Putamen (tissue), 1 donor: ENCODE measurements around the gene CANT1.

ENCODE experiments used
- DNase-seq: peaks from one replicate; pipeline ENCODE4 v3.0.0-alpha.2; 2016; ENCODE audit warnings: low spot score

CANT1 gene

DNA sequence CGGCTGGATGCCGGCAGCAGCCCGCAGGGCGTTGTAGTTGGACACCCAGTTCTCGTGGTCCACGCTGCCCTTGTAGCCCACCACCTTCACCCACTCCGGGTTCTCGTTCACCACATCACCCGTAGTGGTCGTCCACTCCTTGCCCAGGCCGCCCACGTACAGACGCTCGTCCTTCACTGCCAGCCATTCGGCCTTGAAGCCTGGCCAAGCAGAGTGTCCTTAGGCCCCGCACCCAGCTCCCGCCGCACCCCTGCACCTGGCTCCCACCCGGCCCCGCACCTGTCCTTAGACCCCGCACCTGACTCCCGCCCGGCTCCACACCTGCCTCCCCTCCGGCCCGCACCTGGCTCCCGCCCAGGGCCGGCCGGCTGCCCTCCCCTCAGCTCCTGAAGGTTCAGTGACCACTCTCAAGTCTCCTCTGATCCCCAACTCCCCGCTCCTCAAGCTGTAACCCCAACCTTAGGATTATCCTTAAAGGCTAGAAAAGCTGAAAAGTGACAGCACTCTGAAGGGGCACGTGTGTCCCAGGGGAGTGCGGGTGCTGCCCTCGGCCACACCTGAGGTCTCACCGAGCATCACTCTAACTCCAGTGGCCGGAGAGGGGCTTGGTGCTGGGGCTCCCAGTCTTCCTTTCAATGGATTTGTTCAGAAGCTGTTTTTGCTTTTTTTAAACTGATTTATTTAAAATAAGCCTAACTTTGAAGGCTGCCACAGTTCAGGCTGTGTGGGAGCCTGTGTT is 14.4 kb downstream of the CANT1 start:
- no peak for DNase-seq

DNA sequence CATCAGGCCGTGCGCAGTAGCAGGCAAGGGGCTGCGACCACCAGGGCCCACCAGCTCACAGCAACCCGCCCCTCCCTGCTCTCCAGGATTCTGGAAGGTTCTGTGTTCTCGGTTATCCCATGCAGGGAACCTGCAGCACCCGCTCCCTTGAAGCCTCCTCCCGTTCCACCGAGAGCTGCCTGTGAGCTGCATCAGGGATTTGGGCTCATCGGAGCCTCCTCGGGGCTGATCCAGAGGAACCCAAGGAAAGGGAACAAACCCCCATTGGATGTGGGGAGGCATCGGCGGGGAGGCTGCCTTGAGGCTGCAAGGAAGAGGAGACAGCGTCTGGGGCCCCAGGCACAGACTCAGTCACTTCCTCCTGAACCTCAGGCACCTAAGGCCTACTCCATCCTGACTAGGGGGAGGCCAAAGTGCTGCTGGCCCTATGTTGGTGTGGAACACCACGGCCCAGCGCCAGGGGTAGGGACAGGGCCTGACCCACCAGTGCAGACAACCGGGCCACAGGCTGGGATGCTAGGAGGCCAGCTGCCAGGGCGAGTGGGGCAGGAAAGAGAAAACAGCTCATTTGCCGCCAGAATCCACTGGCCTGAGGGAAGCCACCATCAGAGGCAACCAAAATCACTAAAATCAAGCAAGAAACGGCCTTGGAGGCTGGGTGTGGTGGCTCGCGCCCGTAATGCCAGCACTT is 15.4 kb downstream of the CANT1 start:
- no peak for DNase-seq

DNA sequence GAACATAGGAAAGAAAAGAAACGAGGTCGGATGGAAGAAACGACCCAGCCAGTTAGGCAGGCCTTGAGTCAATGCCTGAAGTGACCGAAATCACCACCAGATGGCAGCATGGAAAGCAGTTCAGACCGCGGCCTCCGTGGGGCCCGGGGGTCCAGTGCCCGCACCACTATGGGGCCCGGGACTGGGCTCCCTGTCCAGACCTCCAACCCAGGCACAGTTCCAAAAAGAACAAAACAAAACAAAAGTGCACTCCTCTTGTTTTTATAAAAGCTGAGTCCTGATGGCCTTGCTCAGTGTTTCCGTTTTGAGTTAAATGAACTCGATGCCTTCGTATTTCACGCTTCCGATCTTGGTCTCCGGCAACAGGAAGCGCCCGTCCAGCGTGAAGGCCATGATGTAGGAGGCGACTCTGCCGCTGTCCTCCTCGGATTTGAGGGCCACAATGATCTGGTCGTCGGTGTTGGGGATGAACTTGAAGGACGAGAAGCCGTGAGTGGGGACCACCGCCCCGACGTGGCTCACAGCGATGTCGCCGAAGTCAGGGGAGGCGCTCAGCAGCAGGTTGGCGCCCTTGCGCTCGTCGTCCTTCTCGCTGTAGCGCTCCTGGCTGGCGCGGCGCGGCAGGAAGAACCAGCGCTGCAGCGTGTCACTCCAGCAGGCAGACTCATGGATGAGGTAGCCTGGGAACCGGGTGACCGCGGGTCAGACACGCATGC is 16.2 kb downstream of the CANT1 start:
- no peak for DNase-seq

DNA sequence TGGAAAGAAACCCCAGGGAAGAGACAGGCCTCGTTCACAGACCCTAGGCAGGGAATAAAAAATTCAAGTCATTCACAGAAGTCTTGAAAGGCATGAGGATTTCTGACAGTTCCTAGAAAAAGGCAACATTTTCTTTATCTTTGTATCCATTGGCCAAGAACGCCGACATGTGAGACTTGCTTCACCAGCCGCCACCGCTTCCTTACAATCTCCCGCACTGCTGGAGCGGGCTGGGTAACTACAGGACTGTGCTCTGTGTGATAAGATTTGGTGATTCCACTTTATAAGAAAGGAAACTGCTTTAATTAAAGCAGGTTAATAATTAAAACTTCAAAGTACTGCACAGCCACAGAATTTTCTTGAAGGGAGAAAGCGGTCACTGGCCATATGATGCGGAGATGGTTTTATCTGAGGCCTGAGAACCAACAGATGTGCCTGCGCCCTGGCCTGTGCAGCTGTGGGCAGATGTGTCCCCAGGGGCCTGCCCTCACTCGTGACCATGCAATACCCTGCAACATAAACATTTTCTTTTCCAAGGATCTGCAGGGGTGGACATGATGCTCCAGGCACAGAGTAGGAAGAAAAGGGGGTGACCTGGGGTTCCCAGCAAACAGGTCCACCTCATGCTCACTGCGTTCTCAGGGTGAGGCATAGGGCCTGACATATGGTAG is 16.9 kb downstream of the CANT1 start:
- no peak for DNase-seq

DNA sequence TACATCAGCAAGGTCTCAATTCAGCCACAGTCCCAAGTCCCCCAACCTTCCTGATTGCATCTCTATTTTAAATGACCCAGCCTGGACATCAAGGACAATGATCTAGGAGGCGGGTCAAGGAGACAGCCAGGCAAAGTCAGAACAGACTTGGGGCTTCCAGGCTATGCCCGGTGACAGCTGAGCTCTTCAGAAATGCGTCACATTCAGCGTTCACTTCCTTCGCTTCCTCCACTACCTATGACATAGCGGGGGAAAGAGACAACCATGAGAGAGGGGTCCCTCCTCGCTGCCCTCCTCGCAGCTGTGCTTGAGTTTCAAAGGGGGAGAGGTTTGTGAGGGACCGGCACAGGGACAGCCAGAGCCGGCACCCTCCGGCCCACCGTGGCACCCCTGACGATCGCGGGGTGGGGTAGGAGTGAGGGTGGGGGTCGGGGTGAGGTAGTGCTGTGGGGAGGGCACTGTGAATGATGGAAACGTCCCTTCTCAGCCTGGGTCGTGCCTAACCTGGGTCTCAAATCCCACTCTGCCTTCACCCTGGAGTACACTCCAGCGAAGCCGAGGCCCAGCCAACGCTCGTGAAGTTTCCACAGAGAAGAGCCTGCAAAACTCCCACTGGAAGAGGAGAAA is 17.5 kb downstream of the CANT1 start:
- no peak for DNase-seq

DNA sequence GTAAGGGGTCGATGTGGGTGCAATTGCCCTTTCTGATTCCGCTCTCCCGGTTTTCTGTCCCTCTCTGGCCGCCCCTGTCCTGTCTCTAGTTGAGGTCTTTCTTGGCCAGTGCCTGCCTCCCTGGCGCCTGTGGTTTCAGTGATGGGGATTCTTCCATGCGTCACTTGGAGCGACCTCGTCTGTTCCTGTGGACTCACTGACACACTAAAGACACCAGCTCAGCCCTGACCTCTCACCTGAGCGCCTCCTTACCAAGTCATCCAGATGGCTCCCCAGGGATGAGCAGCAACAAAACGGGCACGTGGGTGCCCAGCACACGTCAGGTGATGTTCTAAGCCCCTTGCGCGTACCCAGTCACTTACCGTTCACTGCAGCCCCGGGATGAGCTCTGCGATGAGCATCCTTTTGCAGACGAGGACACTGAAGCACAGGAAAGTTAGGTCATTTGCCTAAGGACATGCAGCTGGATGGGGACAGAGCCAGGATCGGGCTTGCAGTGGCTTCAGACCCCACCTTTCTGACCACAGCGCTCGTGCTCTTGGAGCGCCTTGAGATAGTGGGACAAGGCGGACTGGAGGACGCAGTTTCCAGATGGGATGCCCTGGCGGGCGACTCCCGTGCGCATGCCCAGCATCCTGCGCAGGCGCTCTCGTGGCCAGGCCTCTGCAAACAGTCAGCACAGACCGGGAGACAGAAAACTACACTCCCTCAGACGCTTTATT is 18.4 kb downstream of the CANT1 start:
- no peak for DNase-seq

DNA sequence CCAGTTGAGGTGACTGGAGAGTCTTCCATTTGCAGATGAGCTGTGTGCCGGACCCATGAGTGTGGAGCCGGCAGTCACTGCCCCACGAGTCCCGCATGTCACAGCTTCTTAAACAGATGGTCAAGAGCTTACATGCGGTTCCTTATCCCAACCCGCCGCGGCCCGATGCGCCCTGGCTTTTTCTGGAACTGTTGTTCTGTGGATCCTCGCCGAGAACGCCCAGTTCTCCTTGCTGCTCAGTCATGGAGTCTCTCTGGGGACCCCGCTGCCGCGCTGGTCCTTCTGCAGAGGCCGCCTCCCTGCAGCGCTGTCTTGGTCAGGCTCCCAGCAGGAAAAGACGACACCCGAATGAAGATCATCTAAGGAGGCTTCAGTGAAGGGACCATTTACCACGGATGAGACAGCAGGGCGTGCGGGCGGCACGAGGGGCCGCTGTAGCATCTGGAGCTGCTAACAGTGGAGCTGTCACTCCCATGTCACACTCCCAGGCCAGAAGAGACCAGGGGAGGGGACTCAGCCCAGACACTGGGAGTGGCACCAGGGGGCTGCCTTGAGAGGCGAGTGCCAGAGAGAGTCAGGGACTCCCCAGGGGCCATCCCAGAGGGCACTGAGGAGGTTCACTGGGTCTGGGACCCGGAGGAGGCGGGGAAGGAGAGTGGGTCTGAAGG is 19.1 kb downstream of the CANT1 start:
- no peak for DNase-seq

DNA sequence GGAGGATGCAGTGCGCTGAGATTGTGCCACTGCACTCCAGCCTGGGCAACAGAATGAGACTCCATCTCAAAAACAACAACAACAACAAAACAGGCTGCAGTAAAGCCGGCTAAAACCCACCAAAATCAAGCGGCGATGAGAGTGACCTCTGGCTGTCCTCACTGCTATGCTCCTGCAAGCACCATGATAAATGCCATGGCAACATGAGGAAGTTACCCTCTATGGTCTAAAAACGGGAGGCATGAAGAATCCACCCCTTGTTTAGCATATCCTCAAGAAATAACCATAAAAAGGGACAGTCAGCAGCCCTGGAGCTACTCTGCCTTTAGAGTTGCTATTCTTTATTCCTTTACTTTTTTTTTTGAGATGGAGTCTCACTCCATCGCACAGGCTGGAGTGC is 21.4 kb downstream of the CANT1 start:
- no peak for DNase-seq

DNA sequence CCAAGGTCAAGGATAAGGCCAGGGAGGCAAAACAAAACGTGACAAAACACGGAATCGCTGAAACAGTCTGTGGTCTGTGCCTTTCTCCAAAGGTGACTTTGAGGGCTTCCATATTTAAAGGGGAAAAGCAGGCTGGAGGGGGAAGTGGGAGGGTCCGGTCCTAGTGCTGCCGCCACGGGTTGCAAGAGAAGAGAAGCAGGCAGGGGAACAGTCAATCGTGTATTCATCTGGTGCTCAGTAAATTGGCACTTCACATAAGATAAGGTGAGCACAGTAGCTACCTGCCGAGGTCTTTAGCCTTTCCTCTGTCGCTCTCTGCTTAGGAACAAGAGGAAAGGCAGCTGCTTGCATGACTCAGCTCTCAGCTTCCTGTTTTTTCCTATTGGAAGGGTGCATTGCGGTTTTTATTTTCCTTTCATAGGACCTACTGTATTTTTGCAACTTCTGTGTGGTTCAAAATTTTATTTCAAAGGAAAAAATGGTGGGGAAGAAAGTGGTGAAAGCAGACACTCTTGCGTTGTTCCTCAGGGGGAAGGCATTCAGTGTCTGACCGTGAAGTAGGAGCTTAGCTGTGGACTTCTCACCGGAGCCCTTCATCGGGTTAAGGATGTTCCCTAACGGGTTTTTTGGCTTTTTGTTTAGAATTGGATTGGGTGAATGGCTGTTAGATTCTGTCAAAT is 22.8 kb downstream of the CANT1 start:
- no peak for DNase-seq

DNA sequence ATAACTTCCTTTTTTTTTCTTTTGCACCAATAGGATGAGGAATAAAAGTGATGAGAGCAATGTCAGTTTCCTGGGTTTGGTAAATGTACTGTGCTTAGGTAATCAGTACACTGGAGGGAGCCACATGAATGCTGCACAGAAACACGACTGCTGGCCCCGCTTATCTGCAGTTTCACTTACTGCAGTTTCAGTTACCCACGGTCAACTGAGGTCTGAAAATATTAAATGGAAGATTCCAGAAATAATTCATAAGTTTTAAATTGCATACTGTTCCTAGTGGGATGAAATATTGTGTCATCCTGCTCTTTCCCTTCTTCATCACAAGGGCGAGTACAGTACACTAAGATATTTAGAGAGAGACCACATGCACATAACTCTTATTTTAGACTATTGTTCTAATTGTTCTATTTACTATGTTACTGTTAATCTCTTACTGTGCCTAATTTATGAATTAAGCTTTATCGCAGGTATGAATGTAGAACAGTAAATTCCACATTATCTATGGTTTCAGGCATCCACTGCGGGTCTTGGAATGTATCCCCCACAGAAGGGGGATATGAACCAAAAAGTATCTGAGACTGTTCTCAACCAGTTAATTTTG is 23.4 kb downstream of the CANT1 start:
- no peak for DNase-seq

DNA sequence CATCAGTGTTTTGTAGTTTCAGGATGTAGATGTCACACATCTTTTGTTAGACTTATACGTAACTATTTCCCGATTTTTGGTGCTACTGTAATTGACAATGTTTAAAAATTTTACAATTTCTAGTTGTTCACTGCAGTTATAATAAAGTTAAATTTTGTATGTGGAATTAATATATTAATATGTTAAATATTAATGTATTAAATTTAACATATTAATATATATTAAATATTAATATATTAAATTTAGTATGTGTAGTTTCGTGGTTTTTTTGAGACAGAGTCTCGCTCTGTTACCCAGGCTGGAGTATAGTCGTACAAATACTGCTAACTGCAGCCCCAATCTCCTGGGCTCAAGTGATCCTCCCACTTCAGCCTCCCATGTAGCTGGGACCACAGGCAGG is 24.2 kb downstream of the CANT1 start:
- no peak for DNase-seq

DNA sequence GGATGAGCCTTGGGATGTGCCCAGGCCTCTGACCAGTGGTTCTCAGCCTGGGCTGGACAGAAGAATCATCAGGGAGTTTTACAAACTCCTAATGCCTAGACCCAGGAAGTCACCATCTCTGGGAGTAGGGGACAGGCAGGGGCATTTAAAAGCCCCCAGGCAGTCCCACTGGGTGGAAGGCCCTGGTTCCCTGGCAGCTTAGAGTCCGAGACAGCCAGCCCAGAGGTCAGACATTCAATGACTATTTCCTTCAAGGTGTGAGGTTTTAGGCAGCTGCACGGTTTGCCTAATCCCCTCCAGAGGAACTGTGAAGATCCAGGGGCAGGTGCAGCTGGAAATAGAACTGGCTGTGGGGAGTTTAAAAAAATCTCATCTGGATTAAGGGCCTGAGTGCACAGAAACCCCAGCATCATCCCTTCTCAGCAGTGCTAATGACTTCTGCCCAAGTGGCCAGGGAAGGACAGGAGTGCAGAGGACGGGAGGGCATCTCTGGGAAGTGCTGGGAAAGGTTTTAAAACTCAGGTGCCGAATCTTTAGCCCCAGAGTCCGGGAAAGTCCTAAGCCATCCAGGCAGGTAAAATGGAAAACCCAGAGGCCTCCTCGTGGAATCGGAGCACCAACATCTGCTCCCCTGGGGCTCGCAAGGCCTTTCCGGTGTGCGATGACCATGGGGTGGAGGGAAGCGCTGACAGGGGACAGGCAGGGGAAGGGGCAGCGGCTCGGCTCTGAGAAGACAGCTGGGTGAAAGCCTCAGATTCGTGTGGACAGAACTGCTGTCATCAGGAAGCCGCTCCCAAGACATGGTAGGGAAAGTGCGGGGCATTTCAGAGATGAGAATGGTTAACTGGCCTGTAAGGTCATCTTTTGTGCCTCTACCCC is 28.3 kb downstream of the CANT1 start:
- DNase-seq = no peak

DNA sequence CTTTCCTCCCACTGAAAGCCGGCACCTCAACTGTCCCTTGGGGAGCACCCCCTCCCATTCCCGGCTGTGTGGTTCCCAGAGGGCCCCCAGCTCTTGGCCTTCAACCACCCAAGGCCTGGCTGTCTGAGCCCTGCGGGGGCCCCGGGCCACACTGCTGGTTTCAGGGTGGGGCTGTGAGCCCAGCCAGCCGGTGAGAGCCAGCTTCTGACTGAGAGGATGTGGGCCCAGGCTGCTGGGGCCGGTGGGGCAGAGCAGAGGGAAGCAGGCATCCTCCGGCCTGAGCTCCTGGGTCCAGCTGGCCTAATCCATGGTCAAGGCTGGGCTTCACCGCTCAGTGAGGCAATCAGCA is 29.0 kb downstream of the CANT1 start:
- DNase-seq = no peak

DNA sequence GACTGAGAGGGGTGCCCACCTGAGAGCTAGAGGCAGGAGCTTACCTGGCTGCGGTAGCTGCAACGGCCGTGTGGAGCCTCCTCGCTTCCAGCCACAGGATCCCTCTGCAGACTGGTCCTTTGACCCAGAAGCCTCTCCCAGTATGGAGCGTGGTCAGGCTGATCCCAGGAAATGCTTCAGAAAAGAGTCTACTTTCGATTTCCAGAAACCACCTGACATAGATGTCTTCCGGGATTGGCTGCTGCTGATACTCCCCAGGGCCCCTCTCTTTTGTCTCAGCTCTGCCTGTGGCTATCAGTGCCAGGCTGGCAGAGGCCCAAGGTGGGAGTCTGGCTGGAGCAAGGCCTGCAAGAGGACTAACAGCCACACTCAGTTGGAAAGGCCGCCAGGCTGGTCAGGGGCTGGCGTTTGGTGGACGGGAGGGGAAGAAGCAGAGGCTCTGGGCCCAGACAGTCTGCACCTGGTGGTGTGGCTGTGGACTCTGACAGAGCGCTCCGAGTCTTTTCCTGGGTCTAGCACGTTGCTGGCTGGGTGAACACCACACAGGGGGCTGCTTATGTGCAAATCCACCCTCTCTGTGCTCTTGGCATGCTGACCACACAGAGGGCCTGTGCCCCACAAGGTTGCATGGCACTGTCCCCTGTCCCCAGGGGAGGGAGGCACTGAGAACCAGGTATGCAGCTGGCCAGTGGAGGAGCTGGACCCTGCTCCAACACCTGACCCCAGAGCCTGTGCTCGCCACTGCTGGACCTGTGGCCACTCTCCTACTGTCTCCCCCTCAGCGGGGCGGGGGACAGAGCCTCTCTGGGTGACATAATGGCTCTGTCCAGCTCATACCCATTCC is 29.6 kb downstream of the CANT1 start, which contains the start of gene LGALS3BP:
Gene LGALS3BP, minus strand, starts transcription at position 144 of the 844 bp plus-strand sequence. CDS start 2,732 bp downstream, outside the sequence.
- DNase-seq = peak; percentile 86

DNA sequence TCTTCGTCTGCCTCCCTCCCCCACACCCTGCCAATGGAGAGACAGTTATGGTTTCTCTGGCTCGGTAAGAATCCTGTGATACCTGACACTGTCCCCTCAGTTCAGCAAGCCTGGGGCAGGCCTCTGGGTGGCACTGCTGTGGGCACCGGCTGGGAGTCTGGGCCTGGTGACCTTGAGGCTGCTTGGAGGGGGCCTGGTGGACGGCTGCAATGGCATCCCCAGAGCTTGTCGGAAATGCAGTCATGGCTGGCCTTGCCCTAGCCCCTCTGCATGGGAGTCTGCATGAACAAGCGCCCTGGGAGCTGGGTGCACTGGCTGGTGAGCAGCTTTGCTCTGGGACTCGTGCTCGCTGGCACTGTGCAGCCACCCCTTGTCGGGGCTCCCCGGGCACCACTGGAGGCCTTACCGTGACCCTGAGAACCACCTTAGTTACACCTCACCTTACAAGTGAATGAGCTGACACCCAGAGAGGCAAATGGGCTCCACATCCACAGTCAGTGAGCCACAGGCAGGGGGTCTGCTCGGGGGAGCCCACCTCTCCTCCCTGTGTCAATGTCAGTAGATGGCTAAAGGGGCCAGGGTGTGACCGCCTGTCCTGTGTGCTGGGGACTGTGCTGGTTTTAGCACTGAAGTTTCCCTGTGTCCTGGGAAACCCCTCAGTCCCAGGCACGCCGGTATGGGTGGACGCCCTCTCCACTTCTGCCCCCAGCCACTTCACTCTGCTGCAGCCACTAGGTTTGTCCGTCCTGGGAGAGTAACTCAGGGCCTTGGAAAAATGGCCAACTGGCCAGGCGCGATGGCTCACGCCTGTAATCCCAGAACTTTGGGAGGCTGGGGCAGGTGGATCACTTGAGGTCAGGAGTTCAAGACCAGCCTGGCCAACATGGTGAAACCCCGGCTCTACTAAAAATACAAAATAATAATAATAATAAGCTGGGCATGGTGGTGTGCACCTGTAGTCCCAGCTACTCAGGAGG is 31.3 kb downstream of the CANT1 start:
- no peak for DNase-seq

DNA sequence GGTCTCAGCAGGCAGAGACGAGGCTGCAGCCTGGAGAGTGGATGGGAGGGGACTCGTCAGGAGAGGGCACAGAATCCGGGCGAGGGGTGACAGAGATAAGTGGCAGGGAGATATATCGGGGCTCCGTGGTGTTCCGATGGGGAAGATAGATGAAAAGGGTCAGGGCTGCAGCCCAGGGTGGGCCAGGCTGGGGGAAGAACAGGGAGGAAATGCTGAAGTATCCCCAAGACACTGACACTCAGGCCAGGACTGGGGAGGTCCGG is 32.0 kb downstream of the CANT1 start:
- no peak for DNase-seq
